IMR-90 (cell line): ENCODE data around the gene RFX2. TPM values are rescaled to one million over a fixed set of nuclear protein-coding genes. Genes with fewer than 3 reads are reported as not detected.
A peak's percentile ranks its signal among the peaks of the same experiment; 100 is the strongest.

ENCODE experiments used
- ATAC-seq: fragments of 200-7000 bp; cut with Tn5 transposase; 2 replicates; pipeline ENCODE4 v1.9.1; 2020; ENCODE audit warnings: low read depth, mild to moderate bottlenecking, moderate library complexity
- BruUV-seq: library from RNA; stranded (reverse); fragments of 400-500 nt; replicated peaks from 2 replicates; lab custom pipeline; 2021; lab: Mats Ljungman, UMichigan
- CTCF ChIA-PET: fragments of 300-600 bp; formaldehyde crosslinking; extraction: SDS; loops from one replicate; lab custom pipeline; 2021; ENCODE audit warnings: antibody characterized with exemption; lab: Yijun Ruan, JAX
- POLR2A ChIA-PET: fragments of 300-600 bp; sonication (Branson Sonifier 250); formaldehyde crosslinking; loops from one replicate; lab custom pipeline; 2022; ENCODE audit warnings: antibody characterized with exemption; ENCODE audit not compliant: unreplicated experiment; lab: Charles Lee
- DNase-seq: peaks from one replicate; pipeline ENCODE4 v3.0.0; 2013
- H2AFZ ChIP-seq: replicated peaks from 2 replicates; pipeline ENCODE3; 2013; ENCODE audit warnings: low read length, mild to moderate bottlenecking; ENCODE audit not compliant: poor library complexity
- H2AK5ac ChIP-seq: 2 replicates; pipeline ENCODE4 v1.6.1; 2013; ENCODE audit warnings: low read depth, low read length, inconsistent platforms
- H2AK9ac ChIP-seq: replicated peaks from 2 replicates; pipeline ENCODE3; 2013; ENCODE audit warnings: mild to moderate bottlenecking, low read depth, low read length, moderate library complexity; ENCODE audit not compliant: poor library complexity
- H2BK120ac ChIP-seq: 2 replicates; pipeline ENCODE4 v1.6.1; 2013; ENCODE audit warnings: low read depth, low read length, inconsistent platforms
- H2BK15ac ChIP-seq: 3 replicates; pipeline ENCODE4 v1.6.1; 2013; ENCODE audit warnings: low read depth, low read length, inconsistent platforms
- H2BK20ac ChIP-seq: 2 replicates; pipeline ENCODE4 v1.6.1; 2013; ENCODE audit warnings: low read depth, mild to moderate bottlenecking, inconsistent platforms, low read length, moderate library complexity
- H2BK5ac ChIP-seq: 2 replicates; pipeline ENCODE4 v1.6.1; 2013; ENCODE audit warnings: mild to moderate bottlenecking, low read depth, low read length, inconsistent platforms; ENCODE audit not compliant: poor library complexity, severe bottlenecking
- H3K14ac ChIP-seq: replicated peaks from 2 replicates; pipeline ENCODE4 v1.6.1; 2013; ENCODE audit warnings: low read depth, low read length, inconsistent platforms
- H3K18ac ChIP-seq: 2 replicates; pipeline ENCODE4 v1.6.1; 2013; ENCODE audit warnings: low read depth, low read length, control low read depth
- H3K23ac ChIP-seq: 2 replicates; pipeline ENCODE4 v1.6.1; 2013; ENCODE audit warnings: low read depth, low read length, inconsistent platforms
- H3K27ac ChIP-seq: 2 replicates; pipeline ENCODE4 v1.5.1; 2013; ENCODE audit warnings: mild to moderate bottlenecking, control low read depth, low read length; ENCODE audit not compliant: insufficient read depth
- H3K27me3 ChIP-seq: 2 replicates; pipeline ENCODE4 v1.6.1; 2013; ENCODE audit warnings: low read length; ENCODE audit not compliant: control insufficient read depth, insufficient read depth
- H3K36me3 ChIP-seq: 2 replicates; pipeline ENCODE4 v1.6.1; 2013; ENCODE audit warnings: low read length, mixed read lengths; ENCODE audit not compliant: control insufficient read depth, insufficient read depth
- H3K4ac ChIP-seq: 2 replicates; pipeline ENCODE4 v1.6.1; 2013; ENCODE audit warnings: low read depth, low read length, inconsistent platforms
- H3K4me1 ChIP-seq: 2 replicates; pipeline ENCODE4 v1.6.1; 2013; ENCODE audit warnings: low read length, mixed read lengths; ENCODE audit not compliant: control insufficient read depth, insufficient read depth
- H3K4me2 ChIP-seq: 2 replicates; pipeline ENCODE4 v1.6.1; 2013; ENCODE audit warnings: low read depth, mild to moderate bottlenecking, control low read depth, low read length, moderate library complexity
- H3K4me3 ChIP-seq: 2 replicates; pipeline ENCODE4 v1.5.1; 2013; ENCODE audit warnings: low read depth, mild to moderate bottlenecking, control low read depth, low read length, moderate library complexity; ENCODE audit not compliant: insufficient read depth
- H3K56ac ChIP-seq: 2 replicates; pipeline ENCODE4 v1.6.1; 2013; ENCODE audit warnings: low read length, inconsistent platforms; ENCODE audit not compliant: insufficient read depth; ENCODE audit errors: extremely low read depth
- H3K79me1 ChIP-seq, 2 experiments: 2 replicates each; pipeline ENCODE4 v1.6.1; 2013; ENCODE audit warnings: low read length in 2 of 2, inconsistent platforms in 1 of 2, low read depth in 1 of 2
- H3K9ac ChIP-seq: 2 replicates; pipeline ENCODE4 v1.6.1; 2013; ENCODE audit warnings: low read depth, low read length, control low read depth
- H3K9me1 ChIP-seq: 2 replicates; pipeline ENCODE4 v1.6.1; 2013; ENCODE audit warnings: low read length, inconsistent platforms; ENCODE audit not compliant: insufficient read depth
- H3K9me3 ChIP-seq: 2 replicates; pipeline ENCODE4 v1.6.1; 2013; ENCODE audit warnings: low read length; ENCODE audit not compliant: control insufficient read depth, insufficient read depth
- H4K20me1 ChIP-seq: 2 replicates; pipeline ENCODE4 v1.6.1; 2013; ENCODE audit warnings: low read length, inconsistent platforms; ENCODE audit not compliant: insufficient read depth
- H4K5ac ChIP-seq: 2 replicates; pipeline ENCODE4 v1.6.1; 2013; ENCODE audit warnings: mild to moderate bottlenecking, low read depth, low read length, control low read depth
- H4K8ac ChIP-seq, 2 experiments: 2 replicates each; pipeline ENCODE4 v1.6.1; 2013; ENCODE audit warnings: low read depth in 2 of 2, low read length in 2 of 2, control low read depth in 1 of 2, inconsistent platforms in 1 of 2
- H4K91ac ChIP-seq: 2 replicates; pipeline ENCODE4 v1.6.1; 2013; ENCODE audit warnings: low read depth, low read length, inconsistent platforms; ENCODE audit not compliant: insufficient read depth
- BHLHE40 ChIP-seq: fragments of 150-350 bp; IDR thresholded peaks from 2 replicates; pipeline ENCODE4 v1.6.1; 2016; ENCODE audit warnings: mild to moderate bottlenecking, low read depth, low read length
- CEBPB ChIP-seq: IDR thresholded peaks from 2 replicates; pipeline ENCODE4 v1.6.1; 2012; ENCODE audit warnings: low read depth, low read length, improper control_type of control experiment
- CHD1 ChIP-seq: IDR thresholded peaks from 2 replicates; pipeline ENCODE4 v1.6.1; 2012; ENCODE audit warnings: low read depth, low read length, improper control_type of control experiment
- MAFK ChIP-seq: IDR thresholded peaks from 2 replicates; pipeline ENCODE4 v1.6.1; 2012; ENCODE audit warnings: low read depth, low read length, improper control_type of control experiment
- MXI1 ChIP-seq: IDR thresholded peaks from 2 replicates; pipeline ENCODE4 v1.6.1; 2012; ENCODE audit warnings: low read depth, mild to moderate bottlenecking, low read length, moderate library complexity, borderline replicate concordance
- NFE2L2 ChIP-seq: fragments of 150-350 bp; IDR thresholded peaks from 2 replicates; pipeline ENCODE4 v1.6.1; 2016; ENCODE audit warnings: low read depth, mild to moderate bottlenecking, low read length
- POLR2A ChIP-seq: IDR thresholded peaks from 2 replicates; pipeline ENCODE4 v1.6.1; 2012; ENCODE audit warnings: mild to moderate bottlenecking, low read depth, low read length
- RCOR1 ChIP-seq: IDR thresholded peaks from 2 replicates; pipeline ENCODE4 v1.6.1; 2012; ENCODE audit warnings: mild to moderate bottlenecking, low read length, improper control_type of control experiment; ENCODE audit not compliant: insufficient replicate concordance
- SMC3 ChIP-seq: fragments of 150-350 bp; IDR thresholded peaks from 2 replicates; pipeline ENCODE4 v1.6.1; 2016; ENCODE audit warnings: low read depth, mild to moderate bottlenecking, antibody characterized with exemption, low read length, moderate library complexity
- WGBS, 2 experiments: methylation state at CpG; one replicate each; pipeline versions ENCODE4 v1.1.5 to v1.1.7; 2013; ENCODE audit warnings: missing lambda C conversion rate in 2 of 2; ENCODE audit not compliant: insufficient read length in 1 of 2; ENCODE audit errors: extremely low coverage in 2 of 2; 5-methylcytosine and 5-hydroxymethylcytosine counted together
- dilution Hi-C: fragments of 300-500 bp; cut with HindIII; formaldehyde crosslinking; loops from one replicate; pipeline ENCODE4 v1.14.3; 2018; ENCODE audit warnings: low sequenced_read_pairs; ENCODE audit not compliant: unreplicated experiment
- in situ Hi-C: fragments of 300-500 bp; cut with MboI; formaldehyde crosslinking; loops from 3 replicates; pipeline ENCODE4 v1.14.3; 2019; ENCODE audit warnings: low sequenced_read_pairs, inconsistent platforms, mixed read lengths
- intact Hi-C: fragments of 100-400 bp; cut with micrococcal nuclease; formaldehyde crosslinking; loops from 2 replicates; pipeline ENCODE4 v1.10.0; 2022
- polyA plus RNA-seq, 3 experiments: library from polyadenylated mRNA; depleted of rRNA; stranded (reverse); fragments of >200 nt; gene quantifications; 2 replicates each; pipeline ENCODE4 v1.2.3, GENCODE V29; 2012; ENCODE audit warnings: low replicate concordance in 1 of 3
- total RNA-seq: library from RNA; depleted of rRNA; stranded (reverse); fragments of >200 nt; gene quantifications from 2 replicates; pipeline ENCODE4 v1.2.3, GENCODE V29; 2012
- TF ChIP-seq, protein P1 (sequence below): fragments of 150-350 bp; IDR thresholded peaks from 2 replicates; pipeline ENCODE4 v1.6.1; 2016; ENCODE audit warnings: low read depth, mild to moderate bottlenecking, low read length, moderate library complexity, borderline replicate concordance
- TF ChIP-seq, protein P2 (sequence below): conservative IDR thresholded peaks from 2 replicates; pipeline ENCODE4 v1.5.1; 2012; ENCODE audit warnings: mild to moderate bottlenecking, low read depth, low read length, improper control_type of control experiment

RFX2 gene
- total and polyA plus RNA-seq, 2 of the 4 experiments (the other 2 are of a cell fraction) = 2.2 to 4.9 TPM

GRCh38 chr19:6105444-6105843 is 4.9 kb downstream of the RFX2 start:
- no peak for ATAC-seq
- peak overlapping the region; percentile 50 for H2AK5ac ChIP-seq
- in situ Hi-C loops (no loop called here), dilution Hi-C loops (no loop called here), intact Hi-C loops (loop anchor here (5.0 kb wide), 2 partner anchors 58 to 118 kb away; no protein-coding TSS in a partner anchor)
- H3K56ac ChIP-seq = no peak overlapping the region
- peaks cover 17% of the 10 kb centered on the region for H3K4me1 ChIP-seq
- H4K91ac ChIP-seq = 0 out of 2 replicates have a peak overlapping the region, but pooled peaks have one; percentile 9
- no peaks in the 10 kb centered on the region for H3K9me3 ChIP-seq
- H3K4me2 ChIP-seq = no peak overlapping the region
- TF ChIP-seq POLR2A (no peak), RCOR1 (no peak), CEBPB (no peak), SMC3 (no peak), MAFK (no peak), BHLHE40 (no peak), CHD1 (no peak), MXI1 (no peak), NFE2L2 (no peak)
- TF ChIP-seq, protein P1, sequence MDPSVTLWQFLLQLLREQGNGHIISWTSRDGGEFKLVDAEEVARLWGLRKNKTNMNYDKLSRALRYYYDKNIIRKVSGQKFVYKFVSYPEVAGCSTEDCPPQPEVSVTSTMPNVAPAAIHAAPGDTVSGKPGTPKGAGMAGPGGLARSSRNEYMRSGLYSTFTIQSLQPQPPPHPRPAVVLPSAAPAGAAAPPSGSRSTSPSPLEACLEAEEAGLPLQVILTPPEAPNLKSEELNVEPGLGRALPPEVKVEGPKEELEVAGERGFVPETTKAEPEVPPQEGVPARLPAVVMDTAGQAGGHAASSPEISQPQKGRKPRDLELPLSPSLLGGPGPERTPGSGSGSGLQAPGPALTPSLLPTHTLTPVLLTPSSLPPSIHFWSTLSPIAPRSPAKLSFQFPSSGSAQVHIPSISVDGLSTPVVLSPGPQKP = no peak
- TF ChIP-seq, protein P2, sequence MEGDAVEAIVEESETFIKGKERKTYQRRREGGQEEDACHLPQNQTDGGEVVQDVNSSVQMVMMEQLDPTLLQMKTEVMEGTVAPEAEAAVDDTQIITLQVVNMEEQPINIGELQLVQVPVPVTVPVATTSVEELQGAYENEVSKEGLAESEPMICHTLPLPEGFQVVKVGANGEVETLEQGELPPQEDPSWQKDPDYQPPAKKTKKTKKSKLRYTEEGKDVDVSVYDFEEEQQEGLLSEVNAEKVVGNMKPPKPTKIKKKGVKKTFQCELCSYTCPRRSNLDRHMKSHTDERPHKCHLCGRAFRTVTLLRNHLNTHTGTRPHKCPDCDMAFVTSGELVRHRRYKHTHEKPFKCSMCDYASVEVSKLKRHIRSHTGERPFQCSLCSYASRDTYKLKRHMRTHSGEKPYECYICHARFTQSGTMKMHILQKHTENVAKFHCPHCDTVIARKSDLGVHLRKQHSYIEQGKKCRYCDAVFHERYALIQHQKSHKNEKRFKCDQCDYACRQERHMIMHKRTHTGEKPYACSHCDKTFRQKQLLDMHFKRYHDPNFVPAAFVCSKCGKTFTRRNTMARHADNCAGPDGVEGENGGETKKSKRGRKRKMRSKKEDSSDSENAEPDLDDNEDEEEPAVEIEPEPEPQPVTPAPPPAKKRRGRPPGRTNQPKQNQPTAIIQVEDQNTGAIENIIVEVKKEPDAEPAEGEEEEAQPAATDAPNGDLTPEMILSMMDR = no peak
- H3K79me1 ChIP-seq = peaks cover 17 to 33% of the 10 kb centered on the region in 2 experiments
- no peak overlapping the region for H3K27ac ChIP-seq
- H3K4ac ChIP-seq = peak overlapping the region; percentile 55
- H4K8ac ChIP-seq = no peak overlapping the region
- POLR2A ChIA-PET = interaction anchor here (0.6 kb wide), 1 partner anchor 57 kb away, joined by 8 read pairs; no protein-coding TSS in a partner anchor
- no peaks in the 10 kb centered on the region for H4K20me1 ChIP-seq
- no peaks in the 10 kb centered on the region for H3K27me3 ChIP-seq
- peak overlapping the region; percentile 13; the same call in 1 of the 2 replicates for H2BK120ac ChIP-seq
- no peak overlapping the region for H2AK9ac ChIP-seq
- H3K4me3 ChIP-seq = no peak overlapping the region
- H2BK15ac ChIP-seq = 0 out of 3 replicates have a peak overlapping the region, but pooled peaks have one; percentile 64
- no peak overlapping the region for H3K9ac ChIP-seq
- H3K23ac ChIP-seq = no peak overlapping the region
- BruUV-seq = no TSS peak
- no peak overlapping the region; the same call in 1 of the 2 replicates for H2BK20ac ChIP-seq
- H3K9me1 ChIP-seq = peaks cover 8% of the 10 kb centered on the region
- no peak overlapping the region for H4K5ac ChIP-seq
- no peak for DNase-seq
- CTCF ChIA-PET = no interaction called here
- H3K14ac ChIP-seq = no peak overlapping the region
- H3K18ac ChIP-seq = no peak overlapping the region
- peak overlapping the region; percentile 22 for H2BK5ac ChIP-seq
- no peak overlapping the region for H2AFZ ChIP-seq
- H3K36me3 ChIP-seq = no peaks in the 10 kb centered on the region
- 91% methylated on average over 6 of the region's 11 CpGs; no CpG with 5 or more reads in 1 of the 2 experiments for WGBS, 2 experiments
